Loucy (cell line): ENCODE data around the gene RERE.
A peak's percentile ranks its signal among the peaks of the same experiment; 100 is the strongest.

Experiments used
- H2AFZ ChIP-seq: fragments of 200-600 bp; sonication (generic); 2 replicates; pipeline ENCODE4 v1.6.0; 2016; ENCODE audit warnings: antibody characterized with exemption, mild to moderate bottlenecking, low read length, moderate library complexity
- H3F3A ChIP-seq: fragments of 200-600 bp; 2 replicates; pipeline ENCODE4 v1.6.0; 2016; ENCODE audit warnings: antibody characterized with exemption, low read depth, mild to moderate bottlenecking
- H3K27me3 ChIP-seq: fragments of 200-600 bp; sonication (generic); 2 replicates; pipeline ENCODE4 v1.6.1; 2014; ENCODE audit warnings: low read length, mild to moderate bottlenecking; ENCODE audit not compliant: insufficient read depth, poor library complexity, severe bottlenecking
- H3K36me3 ChIP-seq: fragments of 200-600 bp; sonication (generic); 2 replicates; pipeline ENCODE4 v1.6.1; 2016; ENCODE audit warnings: low read length; ENCODE audit not compliant: insufficient read depth
- H3K4me1 ChIP-seq: fragments of 200-600 bp; sonication (generic); 2 replicates; pipeline ENCODE4 v1.5.1; 2014; ENCODE audit warnings: low read length, mild to moderate bottlenecking; ENCODE audit not compliant: insufficient read depth, poor library complexity, severe bottlenecking
- H3K4me2 ChIP-seq: fragments of 200-600 bp; sonication (generic); 2 replicates; pipeline ENCODE4 v1.6.0; 2014; ENCODE audit warnings: antibody characterized with exemption, low read length, low read depth, mild to moderate bottlenecking; ENCODE audit not compliant: poor library complexity, severe bottlenecking
- H3K4me3 ChIP-seq: fragments of 200-600 bp; sonication (generic); 2 replicates; pipeline ENCODE4 v1.5.1; 2014; ENCODE audit warnings: low read length, mild to moderate bottlenecking, mixed read lengths; ENCODE audit not compliant: poor library complexity, severe bottlenecking
- H3K79me2 ChIP-seq: fragments of 200-600 bp; sonication (generic); 2 replicates; pipeline ENCODE4 v1.6.1; 2014; ENCODE audit warnings: low read length; ENCODE audit not compliant: insufficient read depth
- H3K9ac ChIP-seq: fragments of 200-600 bp; sonication (generic); 2 replicates; pipeline ENCODE4 v1.6.0; 2014; ENCODE audit warnings: mild to moderate bottlenecking, low read depth, low read length, moderate library complexity; ENCODE audit not compliant: poor library complexity, severe bottlenecking
- H3K9me2 ChIP-seq: fragments of 200-600 bp; sonication (generic); replicated peaks from 2 replicates; pipeline ENCODE4 v1.6.1; 2016; ENCODE audit warnings: low read depth, low read length, mixed read lengths
- H3K9me3 ChIP-seq: fragments of 200-600 bp; sonication (generic); 2 replicates; pipeline ENCODE4 v1.6.1; 2014; ENCODE audit warnings: mild to moderate bottlenecking, antibody characterized with exemption, low read length, low read depth; ENCODE audit not compliant: insufficient read depth
- H4K20me1 ChIP-seq: fragments of 200-600 bp; sonication (generic); 2 replicates; pipeline ENCODE4 v1.6.0; 2014; ENCODE audit warnings: antibody characterized with exemption, low read length, mild to moderate bottlenecking; ENCODE audit not compliant: insufficient read depth, poor library complexity, severe bottlenecking
- CTCF ChIP-seq: fragments of 200-600 bp; sonication (generic); conservative IDR thresholded peaks from 2 replicates; pipeline ENCODE4 v1.5.1; 2014; ENCODE audit warnings: mild to moderate bottlenecking, antibody characterized with exemption, low read length
- EZH2phosphoT487 ChIP-seq: fragments of 200-600 bp; IDR thresholded peaks from 2 replicates; pipeline ENCODE4 v1.6.1; 2018; ENCODE audit warnings: antibody characterized with exemption, mild to moderate bottlenecking, moderate library complexity, borderline replicate concordance

Gene RERE

GRCh38 chr1:8742022-8742924 lies 75.2 kb downstream of the RERE start:
- Histone ChIP-seq H3K79me2 (peaks cover 40% of the 10 kb centered on the region), H4K20me1 (no peaks in the 10 kb centered on the region), H3K36me3 (peaks cover 10% of the 10 kb centered on the region; the same call in 1 of the 2 replicates), H2AFZ (no peak overlapping the region), H3K4me3 (no peak overlapping the region), H3F3A (0 out of 2 replicates have a peak, but pooled peaks cover 2% of the 10 kb centered on the region), H3K4me1 (peaks cover 28% of the 10 kb centered on the region), H3K9me2 (no peaks in the 10 kb centered on the region), H3K9me3 (peaks cover 5% of the 10 kb centered on the region; the same call in 1 of the 2 replicates), H3K9ac (no peak overlapping the region), H3K4me2 (no peak overlapping the region), H3K27me3 (no peaks in the 10 kb centered on the region)
- TF ChIP-seq EZH2phosphoT487: no peak
- no peak for TF ChIP-seq CTCF

- H3K4me1 ChIP-seq: peaks cover 11% of the 10 kb centered on the region
- TF ChIP-seq CTCF (no peak), EZH2phosphoT487 (no peak)
- H2AFZ ChIP-seq: no peak overlapping the region
- H4K20me1 ChIP-seq: no peaks in the 10 kb centered on the region
- H3K9me2 ChIP-seq: no peaks in the 10 kb centered on the region
- peaks cover 45% of the 10 kb centered on the region; the same call in 1 of the 2 replicates for H3K79me2 ChIP-seq
- no peak overlapping the region for H3K4me2 ChIP-seq
- no peaks in the 10 kb centered on the region for H3F3A ChIP-seq
- peaks cover 10% of the 10 kb centered on the region; the same call in 1 of the 2 replicates for H3K36me3 ChIP-seq
- no peak overlapping the region for H3K4me3 ChIP-seq
- H3K9ac ChIP-seq: no peak overlapping the region
- H3K27me3 ChIP-seq: no peaks in the 10 kb centered on the region
- H3K9me3 ChIP-seq: peaks cover 5% of the 10 kb centered on the region; the same call in 1 of the 2 replicates
Observed at GRCh38 chr1:8740034-8740449, 77.4 kb downstream of the RERE start.

- Histone ChIP-seq H3K4me3 (no peak overlapping the region), H3K9me3 (peaks cover 5% of the 10 kb centered on the region; the same call in 1 of the 2 replicates), H2AFZ (no peak overlapping the region), H4K20me1 (no peaks in the 10 kb centered on the region), H3K4me2 (no peak overlapping the region), H3K27me3 (no peaks in the 10 kb centered on the region), H3K9me2 (no peaks in the 10 kb centered on the region), H3K4me1 (peaks cover 10% of the 10 kb centered on the region), H3K9ac (no peak overlapping the region), H3F3A (no peaks in the 10 kb centered on the region), H3K36me3 (peaks cover 10% of the 10 kb centered on the region; the same call in 1 of the 2 replicates), H3K79me2 (peaks cover 43% of the 10 kb centered on the region; the same call in 1 of the 2 replicates)
- no peak for TF ChIP-seq EZH2phosphoT487
- TF ChIP-seq CTCF: peak; percentile 47
Observed at GRCh38 chr1:8739377-8739776, 78.1 kb downstream of the RERE start.
